Esophagus squamous epithelium (tissue), 5 donors: ENCODE measurements around the gene EIPR1. TPM values are rescaled to one million over a fixed set of nuclear protein-coding genes. Genes with fewer than 3 reads are reported as not detected.

ENCODE experiments used
- DNase-seq: peaks from one replicate; lab custom pipeline; 2025; lab: John Stamatoyannopoulos, UW
- H3K27ac ChIP-seq, 4 donors: fragments of 200-600 bp; sonication (generic); one replicate each; pipeline ENCODE4 v1.5.1; 2016 to 2019; ENCODE audit warnings: mild to moderate bottlenecking in 1 of 4
- H3K27me3 ChIP-seq, 4 donors: fragments of 200-600 bp; sonication (generic); 1 replicate in 3 of 4; 2 replicates in 1 of 4; pipeline versions ENCODE4 v1.5.1 to v1.6.0; 2017 to 2021; ENCODE audit warnings: antibody characterized with exemption in 1 of 4
- H3K36me3 ChIP-seq, 3 donors: fragments of 200-600 bp; sonication (generic); one replicate each; pipeline ENCODE4 v1.5.1; 2016 to 2019
- H3K4me1 ChIP-seq, 3 donors: fragments of 200-600 bp; sonication (generic); one replicate each; pipeline ENCODE4 v1.5.1; 2017 to 2019
- H3K4me3 ChIP-seq, 4 donors: fragments of 200-600 bp; sonication (generic); 1 replicate in 3 of 4; 2 replicates in 1 of 4; pipeline ENCODE4 v1.5.1; 2016 to 2019; ENCODE audit warnings: mild to moderate bottlenecking in 2 of 4, moderate library complexity in 1 of 4
- H3K9me3 ChIP-seq, 3 donors: fragments of 200-600 bp; sonication (generic); one replicate each; pipeline ENCODE4 v1.5.1; 2016 to 2019
- POLR2A ChIP-seq, 4 donors: fragments of 450-650 bp; IDR thresholded peaks; one replicate each; pipeline ENCODE4 v1.6.1; 2017; ENCODE audit warnings: antibody characterized with exemption in 4 of 4, mild to moderate bottlenecking in 4 of 4, moderate library complexity in 3 of 4
- WGBS, 2 donors: methylation state at CpG; one replicate each; pipeline ENCODE4 v1.1.5; 2018; 5-methylcytosine and 5-hydroxymethylcytosine counted together
- intact Hi-C: fragments of 100-400 bp; cut with DNase I; formaldehyde crosslinking; loops from one replicate; pipeline ENCODE4 v1.15.0; 2022
- total RNA-seq, 4 donors: library from RNA; depleted of rRNA; stranded (reverse); fragments of >200 nt; gene quantifications; one replicate each; pipeline ENCODE4 v1.1.0, GENCODE V29; 2016
- TF ChIP-seq, protein P1 (sequence below), 6 experiments: fragments of 450-650 bp in 4 of 6; fragments of 200-600 bp in 2 of 6; sonication (generic) in 2 of 6; IDR thresholded peaks; one replicate each; pipeline ENCODE4 v1.5.1; 2016 to 2019; ENCODE audit warnings: antibody characterized with exemption in 6 of 6, mild to moderate bottlenecking in 4 of 6, moderate library complexity in 4 of 6
- donor health status: DM: yes; HTN: yes; CAD: no.

EIPR1 gene
- total RNA-seq, 4 donors from 2014 or later, result 27.3 to 50.6 (median 31.9) TPM

DNA sequence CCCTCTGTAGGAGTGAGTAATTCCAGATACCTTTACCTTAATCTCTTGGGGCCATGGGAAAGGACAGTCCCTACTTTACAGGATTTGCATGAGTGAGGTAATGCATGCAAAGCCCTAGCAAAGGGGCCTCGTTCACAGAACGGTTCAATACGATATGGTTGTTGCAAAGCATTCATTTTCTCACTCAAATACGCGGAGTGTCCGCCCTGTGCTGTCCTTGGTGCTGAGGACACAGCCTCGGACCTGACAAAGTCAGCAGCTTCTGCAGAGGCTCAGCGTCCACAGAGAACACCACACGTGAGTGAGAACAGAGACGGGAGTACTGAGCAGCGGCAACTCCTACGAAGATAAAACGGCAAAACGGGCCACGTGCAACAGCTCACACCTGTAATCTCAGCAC lies 125.7 kb downstream of the EIPR1 start:
- Histone ChIP-seq H3K27me3 (no peaks in the 10 kb centered on the region), H3K4me3 (no peak overlapping the region)
- no peak for TF ChIP-seq POLR2A (IDR thresholded peaks at IDR 0.05)
- TF ChIP-seq, protein P1, sequence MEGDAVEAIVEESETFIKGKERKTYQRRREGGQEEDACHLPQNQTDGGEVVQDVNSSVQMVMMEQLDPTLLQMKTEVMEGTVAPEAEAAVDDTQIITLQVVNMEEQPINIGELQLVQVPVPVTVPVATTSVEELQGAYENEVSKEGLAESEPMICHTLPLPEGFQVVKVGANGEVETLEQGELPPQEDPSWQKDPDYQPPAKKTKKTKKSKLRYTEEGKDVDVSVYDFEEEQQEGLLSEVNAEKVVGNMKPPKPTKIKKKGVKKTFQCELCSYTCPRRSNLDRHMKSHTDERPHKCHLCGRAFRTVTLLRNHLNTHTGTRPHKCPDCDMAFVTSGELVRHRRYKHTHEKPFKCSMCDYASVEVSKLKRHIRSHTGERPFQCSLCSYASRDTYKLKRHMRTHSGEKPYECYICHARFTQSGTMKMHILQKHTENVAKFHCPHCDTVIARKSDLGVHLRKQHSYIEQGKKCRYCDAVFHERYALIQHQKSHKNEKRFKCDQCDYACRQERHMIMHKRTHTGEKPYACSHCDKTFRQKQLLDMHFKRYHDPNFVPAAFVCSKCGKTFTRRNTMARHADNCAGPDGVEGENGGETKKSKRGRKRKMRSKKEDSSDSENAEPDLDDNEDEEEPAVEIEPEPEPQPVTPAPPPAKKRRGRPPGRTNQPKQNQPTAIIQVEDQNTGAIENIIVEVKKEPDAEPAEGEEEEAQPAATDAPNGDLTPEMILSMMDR (IDR thresholded peaks at IDR 0.05), result no peak

DNA sequence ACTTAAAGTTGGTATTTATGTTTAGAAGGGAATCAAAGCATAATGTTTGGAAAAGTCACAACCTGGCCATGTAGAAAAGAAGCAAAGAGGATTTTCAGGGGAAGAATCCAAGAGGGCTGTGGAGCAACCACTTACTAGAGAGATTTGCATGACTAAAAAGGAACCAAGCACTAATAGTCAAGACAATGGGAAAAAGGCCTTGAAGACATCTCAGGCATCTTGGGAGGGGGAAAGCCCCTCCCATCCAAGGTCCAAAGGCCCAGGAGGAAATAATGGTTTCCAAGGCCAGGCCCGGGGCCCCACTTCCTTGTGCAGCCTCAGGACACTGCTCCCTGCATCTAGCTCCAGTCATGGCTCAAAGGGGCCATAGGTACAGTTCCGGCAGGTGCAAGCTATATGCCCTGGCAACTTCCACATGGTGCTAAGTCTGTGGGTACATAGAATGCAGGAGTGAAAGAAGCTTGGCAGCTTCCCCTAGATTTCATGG lies 128.1 kb downstream of the EIPR1 start:
- TF ChIP-seq, protein P1 (IDR thresholded peaks at IDR 0.05), result no peak
- TF ChIP-seq POLR2A (IDR thresholded peaks at IDR 0.05), result no peak
- intact Hi-C loops, result no loop called here
- Histone ChIP-seq H3K4me3 (no peak overlapping the region), H3K36me3 (peaks cover 0 to 66% (median 0%) of the 10 kb centered on the region in 3 donors), H3K27me3 (no peaks in the 10 kb centered on the region), H3K27ac (no peak overlapping the region), H3K9me3 (peaks cover 0 to 22% (median 16%) of the 10 kb centered on the region in 3 donors), H3K4me1 (no peaks in the 10 kb centered on the region)
- WGBS, 2 donors, result 75 to 100% methylated on average over 2 of the region's 2 CpGs
- no peak for DNase-seq

More for the DNA sequence above, 125.7 kb downstream of the EIPR1 start:
- peaks cover 0 to 84% (median 0%) of the 10 kb centered on the region in 3 donors for H3K36me3 ChIP-seq
- intact Hi-C loops, result no loop called here
- H3K27ac ChIP-seq, result no peak overlapping the region
- DNase-seq, result no peak
- H3K4me1 ChIP-seq, result no peaks in the 10 kb centered on the region
- WGBS, 2 donors, result 73 to 85% methylated on average over 3 to 15 of the region's 15 CpGs
- peaks cover 0 to 22% (median 16%) of the 10 kb centered on the region in 3 donors for H3K9me3 ChIP-seq

DNA sequence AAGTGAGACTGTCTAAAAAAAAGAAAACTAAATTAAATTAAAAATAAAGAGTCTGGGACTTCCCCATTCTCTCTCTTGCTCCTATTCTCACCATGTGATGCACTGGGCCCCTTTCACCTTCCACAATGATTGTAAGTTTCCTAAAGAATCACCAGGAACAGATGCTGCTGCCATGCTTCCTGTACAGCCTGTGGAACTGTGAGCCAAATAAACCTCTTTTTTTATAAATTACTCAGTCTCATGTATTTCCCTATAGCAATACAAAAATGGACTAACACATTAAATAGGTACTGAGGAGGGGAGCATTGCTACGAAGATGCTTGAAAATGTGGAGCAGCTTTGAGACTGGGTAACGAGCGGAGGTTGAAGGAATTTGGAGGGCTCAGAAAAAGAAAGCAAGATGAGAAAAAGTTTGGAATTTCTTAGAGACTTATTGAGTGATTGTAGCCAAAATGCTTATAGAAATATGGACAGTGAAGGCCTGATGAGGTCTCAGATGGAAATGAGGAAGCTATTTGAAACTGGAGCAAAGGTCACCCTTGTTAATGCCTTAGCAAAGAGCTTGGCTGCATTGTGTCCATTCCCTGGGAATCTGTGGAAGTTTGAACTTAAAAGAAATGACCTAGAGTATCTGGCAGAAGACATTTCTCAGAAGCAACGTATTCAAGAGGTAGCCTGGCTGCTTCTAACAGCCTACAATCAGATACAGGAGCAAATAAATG lies 128.7 kb downstream of the EIPR1 start:
- Histone ChIP-seq H3K27ac (no peak overlapping the region), H3K4me3 (no peak overlapping the region), H3K27me3 (no peaks in the 10 kb centered on the region), H3K36me3 (peaks cover 0 to 60% (median 0%) of the 10 kb centered on the region in 3 donors), H3K9me3 (peaks cover 0 to 22% (median 16%) of the 10 kb centered on the region in 3 donors), H3K4me1 (no peaks in the 10 kb centered on the region)
- DNase-seq, result no peak
- intact Hi-C loops, result no loop called here
- TF ChIP-seq POLR2A (IDR thresholded peaks at IDR 0.05), result no peak
- WGBS, 2 donors, result 88 to 93% methylated on average over 4 of the region's 4 CpGs

DNA sequence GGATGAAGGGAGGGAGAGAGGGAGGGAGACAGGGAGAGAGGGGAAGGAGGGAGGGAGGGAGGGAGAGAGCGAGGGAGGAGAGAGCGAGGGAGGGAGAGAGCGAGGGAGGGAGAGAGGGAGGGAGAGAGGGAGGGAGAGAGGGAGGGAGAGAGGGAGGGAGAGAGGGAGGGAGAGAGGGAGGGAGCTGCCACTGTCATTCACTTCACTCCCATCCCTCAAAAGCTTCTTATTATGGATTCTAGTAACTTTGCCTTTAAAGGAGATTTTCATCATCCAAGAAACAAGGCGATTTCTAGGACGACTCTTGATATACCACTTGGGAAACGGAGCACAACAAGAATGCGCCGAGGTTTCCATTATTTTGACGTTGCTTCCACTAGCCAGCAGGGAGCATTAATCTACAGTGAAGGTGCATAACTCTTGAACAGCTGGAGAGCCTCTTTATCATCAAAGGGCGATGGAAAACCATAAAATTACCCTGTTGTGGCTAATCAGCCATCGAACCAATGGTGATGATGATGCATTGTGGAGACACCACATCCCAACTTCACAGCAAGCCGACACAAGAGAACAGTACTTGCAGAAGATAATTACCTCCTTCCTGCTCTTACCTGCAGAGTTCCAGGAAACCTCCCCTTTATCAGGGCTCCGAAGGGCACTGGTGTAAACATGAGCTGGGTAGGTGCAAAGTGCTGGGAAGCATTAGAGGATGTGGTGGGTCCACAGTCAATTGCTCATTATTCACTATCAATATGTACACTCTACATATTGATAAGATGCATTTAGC lies 130.5 kb downstream of the EIPR1 start:
- Histone ChIP-seq H3K27ac (no peak overlapping the region), H3K36me3 (peaks cover 0 to 49% (median 0%) of the 10 kb centered on the region in 3 donors), H3K27me3 (no peaks in the 10 kb centered on the region), H3K4me1 (no peaks in the 10 kb centered on the region), H3K9me3 (peaks cover 0 to 22% (median 16%) of the 10 kb centered on the region in 3 donors), H3K4me3 (no peak overlapping the region)
- TF ChIP-seq POLR2A (IDR thresholded peaks at IDR 0.05), result no peak
- TF ChIP-seq, protein P1 (IDR thresholded peaks at IDR 0.05), result no peak
- no peak for DNase-seq
- intact Hi-C loops, result no loop called here
- 71 to 72% methylated on average over 10 of the region's 13 CpGs for WGBS, 2 donors

DNA sequence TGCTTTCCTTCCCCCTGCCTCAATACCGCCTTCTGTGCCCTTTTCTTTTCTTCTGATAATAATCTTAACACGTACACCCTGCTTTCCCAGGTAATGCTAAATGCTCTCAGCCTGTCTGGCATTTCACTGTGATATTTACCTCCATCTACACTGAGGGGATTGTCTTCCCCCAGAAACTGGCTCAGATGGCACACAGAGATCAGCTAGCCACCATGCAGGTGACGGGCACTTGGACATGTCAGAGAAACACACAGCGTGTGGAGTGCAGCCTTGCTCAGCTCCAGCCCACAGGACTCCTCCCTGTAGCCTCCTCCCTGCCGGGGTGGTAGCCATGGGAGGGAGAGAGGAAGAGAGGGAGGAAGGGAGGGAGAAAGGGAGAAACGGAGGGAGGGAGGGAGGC lies 131.2 kb downstream of the EIPR1 start:
- H3K27ac ChIP-seq, result no peak overlapping the region
- H3K4me1 ChIP-seq, result no peaks in the 10 kb centered on the region
- H3K9me3 ChIP-seq, result peaks cover 0 to 22% (median 16%) of the 10 kb centered on the region in 3 donors
- H3K36me3 ChIP-seq, result peaks cover 0 to 42% (median 0%) of the 10 kb centered on the region in 3 donors
- no peak for DNase-seq
- WGBS, 2 donors, result 75% methylated on average over 4 to 6 of the region's 6 CpGs
- no peak overlapping the region for H3K4me3 ChIP-seq
- intact Hi-C loops, result no loop called here
- H3K27me3 ChIP-seq, result no peaks in the 10 kb centered on the region
- TF ChIP-seq, protein P1 (IDR thresholded peaks at IDR 0.05), result no peak
- TF ChIP-seq POLR2A (IDR thresholded peaks at IDR 0.05), result no peak
